DND-41 (cell line): ENCODE results near the gene KIAA1328.

ENCODE experiments used
- CTCF ChIP-seq: IDR thresholded peaks from 2 replicates; pipeline ENCODE4 v1.5.1; 2012; ENCODE audit warnings: borderline replicate concordance, low read length, moderate library complexity, mild to moderate bottlenecking; ENCODE audit not compliant: poor library complexity, severe bottlenecking; ENCODE audit errors: extremely low read depth
- EZH2 ChIP-seq: IDR thresholded peaks from 3 replicates; pipeline ENCODE4 v1.6.1; 2012; ENCODE audit warnings: borderline replicate concordance, low read depth, mild to moderate bottlenecking, moderate library complexity, low read length, inconsistent platforms; ENCODE audit not compliant: severe bottlenecking

GRCh38 chr18:37124516-37124915 is 295.6 kb downstream of the KIAA1328 start:
- TF ChIP-seq EZH2: no peak
- no peak for TF ChIP-seq CTCF
